HG03095 (cell line): ENCODE results near the gene TEX30.
A peak's percentile ranks its signal among the peaks of the same experiment; 100 is the strongest.
"Not testable (repeated sequence)": the region's sequence is repeated elsewhere in the genome, so short reads cannot be mapped to it uniquely, and the experiment has no call there.

ENCODE experiments used
- ATAC-seq: cut with Tn5 transposase; IDR thresholded peaks from one replicate; pipeline ENCODE4 v1.9.1; 2021; ENCODE audit warnings: moderate library complexity; ENCODE audit not compliant: unreplicated experiment

The TEX30 gene

DNA sequence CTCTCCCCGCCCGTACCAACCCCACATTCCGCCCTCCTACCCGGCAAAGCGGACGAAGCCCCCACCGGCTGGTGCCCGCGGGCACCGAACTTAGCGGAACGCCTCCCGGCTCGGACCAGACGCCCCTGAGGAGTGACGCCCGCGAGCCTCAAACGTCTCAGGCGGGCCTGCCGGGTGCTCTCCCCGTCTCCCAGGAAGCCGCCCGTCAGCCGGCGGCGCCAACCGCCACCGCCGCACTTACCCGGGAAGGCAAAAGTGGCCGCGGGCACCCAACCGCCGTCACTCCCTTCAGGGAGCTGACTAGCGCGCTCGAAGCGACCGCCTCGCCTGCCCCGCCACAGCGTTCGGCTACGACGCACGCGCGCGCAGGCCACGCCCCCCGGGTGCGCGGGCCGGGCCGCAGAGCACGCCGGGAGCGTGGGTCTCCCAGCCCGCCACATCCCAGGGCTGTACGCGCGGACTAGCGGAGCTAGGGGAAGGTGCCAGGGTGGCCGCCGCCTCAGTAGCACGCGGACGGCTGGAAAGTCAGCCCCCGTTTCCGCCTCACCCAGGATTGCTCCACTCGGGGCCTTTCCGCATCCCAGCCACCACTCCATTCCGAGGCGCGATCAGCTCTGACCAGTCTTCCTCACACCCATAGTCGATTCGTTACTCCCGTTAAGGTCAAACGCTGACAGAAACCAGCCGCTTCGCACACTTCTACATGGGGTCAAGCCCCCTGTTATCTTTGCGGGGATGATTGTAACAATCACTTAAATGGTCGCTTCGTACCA lies at the start of gene TEX30:
TSS of gene TEX30 (minus strand) at position 346 of the 773 bp plus-strand sequence. CDS start 3,760 bp downstream, outside the sequence.
- peak; percentile 94 for ATAC-seq

DNA sequence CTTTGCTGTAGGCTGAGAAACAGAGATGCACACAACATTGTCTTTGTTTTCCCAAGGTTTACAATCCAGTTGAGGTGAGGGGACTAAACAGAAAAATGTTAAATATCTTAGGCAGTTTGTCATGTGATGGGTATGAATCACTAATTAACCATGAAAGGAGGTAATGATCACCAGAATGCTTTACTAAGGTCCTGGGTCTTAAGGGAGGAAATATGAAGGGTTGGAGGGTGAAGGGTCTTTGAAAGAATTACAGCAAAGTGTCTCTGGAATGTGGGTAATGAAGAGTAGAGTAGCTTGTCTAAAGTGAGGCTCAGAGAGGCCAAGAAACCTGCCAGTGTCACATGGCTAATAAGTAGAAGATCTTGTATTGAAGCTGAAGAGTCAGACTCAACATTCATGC lies 44.3 kb upstream of the TEX30 start:
- ATAC-seq: no peak

DNA sequence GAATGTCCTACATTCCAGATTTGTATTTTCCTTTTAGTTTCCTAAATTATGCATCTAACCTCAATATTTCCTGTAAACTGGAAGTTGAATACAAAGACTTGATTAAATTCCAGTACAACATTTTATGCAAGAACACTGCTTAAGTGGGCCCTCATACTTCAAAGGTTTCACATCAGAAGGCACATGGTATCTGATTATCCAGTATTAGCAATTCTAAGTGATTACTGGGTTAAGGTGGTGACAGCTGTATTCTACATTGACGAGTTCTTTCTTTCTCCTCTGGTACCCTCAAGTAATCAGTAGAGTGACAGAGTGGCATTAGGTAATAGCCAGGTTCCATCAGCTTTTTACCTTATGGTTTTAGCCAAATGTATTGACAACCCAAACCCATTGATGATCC lies 43.7 kb upstream of the TEX30 start:
- ATAC-seq: no peak

DNA sequence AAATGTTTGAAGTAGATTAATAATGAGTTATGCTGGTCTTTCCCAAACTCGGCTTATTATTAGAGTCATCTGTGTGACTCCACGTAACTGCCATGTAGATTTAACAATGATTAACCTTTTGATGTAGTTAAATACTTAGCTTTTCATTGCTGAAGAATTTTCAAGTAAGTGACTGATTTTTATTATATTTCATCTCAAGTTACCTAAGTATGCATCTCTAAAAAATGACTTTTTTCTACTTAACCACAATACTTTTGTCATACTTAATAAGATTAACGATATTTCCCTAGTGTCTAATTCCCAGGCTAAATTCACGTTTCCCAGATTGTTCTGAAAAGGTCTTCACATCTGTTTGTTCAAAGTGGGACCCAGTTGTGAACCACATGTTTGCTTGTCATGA lies 43.1 kb upstream of the TEX30 start:
- ATAC-seq: no peak

DNA sequence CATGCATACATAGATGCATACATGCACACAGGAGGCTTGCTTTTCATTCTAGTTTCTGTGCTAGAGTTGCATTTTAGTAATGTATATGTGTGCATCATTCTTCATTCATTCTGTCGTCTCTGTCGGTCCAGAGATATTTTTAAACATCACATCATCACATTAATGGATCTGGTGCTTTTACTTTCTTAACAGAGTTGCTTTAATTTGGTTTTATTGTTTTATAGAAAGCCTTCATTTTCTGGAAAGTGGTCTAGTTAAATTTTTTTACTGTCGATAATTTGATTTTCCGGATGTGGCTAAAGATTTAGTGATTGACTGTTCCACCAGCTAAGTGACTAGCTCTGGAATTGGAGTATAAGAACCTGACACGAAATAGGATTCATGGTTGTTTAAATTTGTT lies 42.2 kb upstream of the TEX30 start:
- no peak for ATAC-seq

DNA sequence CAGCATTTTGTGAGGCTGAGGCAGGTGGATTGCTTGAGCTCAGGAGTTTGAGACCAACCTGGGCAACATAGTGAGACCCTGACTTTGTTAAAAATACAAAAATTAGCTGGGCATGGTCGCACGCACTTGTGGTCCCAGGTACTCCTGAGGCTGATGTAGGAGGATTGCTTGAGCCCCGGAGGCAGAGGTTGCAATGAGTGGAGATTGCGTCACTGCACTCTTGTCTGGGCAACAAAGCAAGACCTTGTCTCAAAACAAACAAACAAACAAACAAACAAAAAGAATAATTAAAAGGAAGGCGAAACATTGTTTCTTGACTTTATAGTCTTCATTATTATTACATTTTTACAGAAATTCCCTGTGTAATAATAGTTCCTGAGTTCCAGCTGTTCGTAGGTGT lies 41.2 kb upstream of the TEX30 start:
- no peak for ATAC-seq

DNA sequence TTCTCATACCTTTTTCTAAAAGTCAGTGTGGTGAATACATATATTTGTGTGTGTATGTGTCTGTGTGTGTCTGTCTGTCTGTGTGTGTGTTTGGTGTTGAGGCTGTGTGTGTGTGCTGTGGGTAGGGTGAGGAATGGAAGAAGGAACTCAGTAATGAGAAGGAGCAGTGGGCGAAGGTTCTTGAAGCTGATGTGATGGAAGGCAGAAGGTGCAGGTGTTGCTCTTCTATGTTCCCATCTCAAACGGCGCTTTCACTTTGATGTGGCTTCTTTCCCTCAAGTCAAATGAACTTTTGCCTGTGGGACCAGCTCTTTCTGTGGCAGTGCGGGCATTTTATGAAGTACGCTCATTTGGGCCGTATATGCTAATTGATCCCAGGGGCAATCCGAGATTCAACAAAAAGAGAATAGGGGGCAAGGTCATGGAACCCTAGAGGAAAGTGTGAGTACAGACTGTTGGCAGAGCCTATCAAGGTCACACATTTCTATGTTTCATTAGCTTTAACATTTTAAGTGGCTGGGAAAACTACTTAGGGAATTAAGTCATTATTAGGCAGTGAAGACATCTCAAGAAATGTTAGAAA lies 40.5 kb upstream of the TEX30 start:
- ATAC-seq: no peak

DNA sequence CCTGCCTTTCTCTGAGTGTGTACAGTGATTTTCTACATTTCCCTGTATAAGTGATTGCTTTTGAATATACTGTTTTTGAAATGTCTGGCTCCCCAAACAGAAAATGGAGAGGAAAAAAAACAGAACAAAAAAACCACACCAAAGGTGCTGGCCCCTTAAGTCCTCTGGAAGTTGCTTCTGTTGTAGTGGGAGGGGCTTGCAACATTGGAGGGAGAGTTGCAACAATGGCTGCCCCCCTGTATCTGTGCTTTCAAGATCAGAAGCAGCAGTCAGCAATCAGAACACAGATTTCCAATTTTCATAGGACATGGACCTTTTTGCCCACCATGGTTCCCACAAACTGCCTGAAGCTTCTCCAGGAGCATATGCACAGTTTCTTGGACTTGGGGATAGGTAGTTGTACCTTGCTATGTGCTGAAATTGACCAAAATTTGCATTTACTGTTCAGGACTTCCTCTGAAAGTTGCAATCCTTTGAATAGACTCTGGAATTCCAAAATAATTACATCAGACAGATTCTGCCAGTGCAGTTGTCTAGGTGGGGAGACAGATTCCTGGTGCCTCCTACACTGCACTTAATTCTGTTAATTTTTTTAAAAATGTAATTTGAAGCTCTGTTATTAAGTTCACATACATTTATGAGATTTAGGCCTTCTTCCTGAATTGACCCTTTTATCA lies 39.2 kb upstream of the TEX30 start:
- no peak for ATAC-seq

DNA sequence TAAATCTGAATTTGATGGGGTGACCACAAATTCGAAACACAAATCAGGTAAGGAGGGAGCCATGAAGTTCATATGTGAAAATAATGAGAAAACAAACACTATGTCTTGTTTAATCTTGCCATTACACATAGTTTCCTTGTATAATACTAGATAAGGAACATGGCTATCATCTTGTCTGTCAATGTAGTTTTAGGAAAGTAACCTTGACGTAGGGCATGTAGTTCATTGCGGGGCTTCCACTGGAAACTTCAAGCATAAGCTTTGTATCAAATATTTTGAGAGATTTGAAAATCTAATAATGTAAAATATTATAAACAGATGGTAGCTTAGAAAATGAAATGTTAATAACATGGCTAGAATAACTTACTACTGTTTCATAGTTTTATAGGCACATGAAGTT lies 34.1 kb upstream of the TEX30 start:
- no peak for ATAC-seq

DNA sequence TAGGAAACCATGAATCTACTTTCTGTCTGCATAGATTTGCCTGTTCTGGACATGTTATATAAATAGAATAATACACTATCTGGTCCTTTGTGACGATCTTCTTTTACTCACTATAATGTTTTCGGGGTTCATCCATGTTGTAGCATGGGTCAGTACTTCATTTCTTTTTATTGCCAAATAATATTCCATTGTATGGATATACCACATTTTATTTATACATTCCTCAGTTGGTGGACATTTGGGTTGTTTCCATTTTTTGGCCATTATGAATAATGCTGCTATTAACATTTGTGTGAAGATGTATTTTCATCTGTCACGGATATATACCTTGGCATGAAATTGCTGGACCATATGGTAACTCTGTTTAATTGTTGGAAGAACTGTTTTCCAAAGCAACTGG lies 32.1 kb upstream of the TEX30 start:
- no peak for ATAC-seq

DNA sequence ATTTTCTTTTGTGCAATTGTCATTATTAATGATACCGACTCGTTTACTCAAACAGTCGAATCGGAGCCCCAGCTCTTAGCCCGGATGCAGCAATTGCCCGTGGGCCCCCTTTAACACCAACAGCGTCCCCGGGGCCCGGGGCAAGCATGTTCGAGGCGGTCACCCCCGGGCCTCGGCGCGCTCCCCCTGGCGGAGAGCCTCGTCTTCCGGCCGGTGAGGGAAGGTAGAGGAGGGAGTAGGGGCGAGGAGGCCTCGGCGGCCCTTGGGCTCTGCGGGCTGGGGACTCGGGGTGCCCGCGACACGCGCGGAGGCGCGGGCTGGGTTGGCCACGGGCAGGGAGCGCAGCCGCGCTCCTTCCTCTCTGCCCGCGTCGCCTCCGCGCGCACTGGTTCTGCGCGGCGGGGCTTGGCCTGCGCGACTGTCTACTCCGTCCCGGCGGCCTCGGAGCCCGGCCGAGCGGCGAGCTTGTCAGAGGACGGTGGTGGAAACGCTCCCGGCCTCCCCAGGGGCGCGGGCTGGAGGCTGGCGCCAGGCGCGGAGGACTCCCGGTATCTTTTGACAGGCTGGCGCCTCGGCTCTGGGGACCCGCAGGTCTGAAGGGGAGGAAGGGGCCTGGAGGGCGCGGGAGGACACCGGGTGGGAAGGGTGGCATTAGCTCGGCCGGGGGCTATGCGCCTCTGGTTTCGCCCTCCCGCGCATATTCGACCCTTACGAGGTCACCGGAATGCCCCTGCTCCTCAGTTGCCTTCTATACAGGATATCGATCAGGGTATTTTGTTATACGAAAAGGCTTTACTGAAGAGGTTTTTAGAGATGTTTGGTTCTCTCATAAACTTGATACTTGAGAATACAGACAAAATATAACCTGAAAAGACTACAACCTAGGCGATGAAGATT lies 26.8 kb upstream of the TEX30 start:
- peak; percentile 72 for ATAC-seq

DNA sequence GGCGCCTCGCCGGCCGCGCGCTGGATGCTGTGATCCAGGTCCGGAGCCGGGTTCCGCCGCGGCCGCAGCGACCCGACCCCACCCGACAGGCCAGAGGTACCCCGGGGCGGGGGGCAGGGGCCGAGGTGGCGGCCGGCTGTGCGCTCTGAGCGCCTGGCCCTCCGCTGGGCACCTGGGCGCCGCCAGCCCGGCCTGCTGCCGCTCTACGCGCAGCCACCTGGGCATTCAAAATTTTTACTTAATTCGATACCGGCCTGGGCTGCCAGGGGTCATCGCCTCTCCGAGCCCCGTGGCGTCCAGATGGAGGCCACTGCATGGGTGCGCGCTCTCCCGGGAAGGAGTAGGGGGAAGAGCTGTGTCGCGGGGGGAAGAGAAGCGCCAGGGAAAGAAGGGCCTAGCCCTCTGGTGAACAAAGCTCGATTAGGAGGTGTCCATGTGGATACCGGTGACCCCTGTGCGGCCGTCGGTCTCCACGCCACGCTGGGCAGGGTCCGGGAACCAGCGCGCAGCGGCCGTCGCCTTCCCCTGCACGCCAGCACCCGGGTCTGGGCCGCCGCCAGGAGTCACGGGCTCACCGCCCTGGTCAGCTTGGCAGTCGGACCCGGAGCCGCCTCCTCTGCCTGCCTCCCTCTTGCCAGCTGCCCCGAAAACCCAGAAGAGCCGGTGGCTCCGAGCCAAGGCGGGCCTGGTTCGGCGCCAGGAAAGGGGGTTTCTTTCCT lies 26.0 kb upstream of the TEX30 start:
- ATAC-seq: peak; percentile 2

DNA sequence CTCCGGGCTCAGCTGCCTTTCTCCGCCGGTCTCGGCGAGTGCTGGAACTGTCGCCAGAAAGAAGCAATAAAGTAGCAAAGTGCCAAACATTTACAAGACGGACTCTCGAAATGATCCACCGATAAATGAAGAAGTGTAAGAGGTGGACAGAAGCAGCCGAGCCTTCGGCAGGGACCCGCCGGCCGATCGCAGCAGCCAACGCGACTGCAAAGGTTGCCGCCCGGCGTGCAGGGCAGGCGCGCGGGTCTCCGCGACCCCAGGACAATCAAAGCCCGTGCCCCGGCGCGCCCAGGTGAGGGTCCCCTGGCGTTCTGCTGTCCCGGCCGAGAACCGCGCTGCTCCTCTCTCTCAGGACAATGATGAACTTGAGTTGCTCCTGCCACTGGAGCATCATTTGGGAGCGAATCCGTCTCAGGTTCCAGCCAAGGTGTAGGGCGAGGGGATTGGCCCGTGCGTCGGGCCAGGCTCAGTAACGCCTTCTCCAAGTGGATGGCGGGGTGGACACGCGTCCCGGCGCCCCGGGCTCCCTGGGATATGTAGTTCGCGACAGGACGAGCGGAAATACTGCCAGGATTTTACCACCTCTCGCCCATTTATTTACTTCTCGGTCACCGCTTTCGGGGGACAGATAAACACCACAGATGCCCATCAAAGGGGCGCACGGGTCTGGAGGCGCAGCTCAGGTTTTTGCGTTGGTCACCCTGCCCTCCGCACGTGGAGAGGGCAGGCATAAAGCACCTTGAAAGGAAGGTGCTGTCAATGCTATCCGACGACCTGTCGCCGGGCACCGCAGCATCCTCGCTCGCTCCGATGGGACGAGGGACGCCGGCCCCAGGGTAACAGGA lies 25.2 kb upstream of the TEX30 start, which contains the start of the genes BIVM and POGLUT2:
TSS of gene BIVM (plus strand) at position 539 of the 845 bp plus-strand sequence. CDS start 8,149 bp downstream, outside the sequence.
TSS of gene POGLUT2 (minus strand) at position 396 of the 845 bp plus-strand sequence. CDS start at position 90, 306 bp downstream.
- peak; percentile 81 for ATAC-seq

DNA sequence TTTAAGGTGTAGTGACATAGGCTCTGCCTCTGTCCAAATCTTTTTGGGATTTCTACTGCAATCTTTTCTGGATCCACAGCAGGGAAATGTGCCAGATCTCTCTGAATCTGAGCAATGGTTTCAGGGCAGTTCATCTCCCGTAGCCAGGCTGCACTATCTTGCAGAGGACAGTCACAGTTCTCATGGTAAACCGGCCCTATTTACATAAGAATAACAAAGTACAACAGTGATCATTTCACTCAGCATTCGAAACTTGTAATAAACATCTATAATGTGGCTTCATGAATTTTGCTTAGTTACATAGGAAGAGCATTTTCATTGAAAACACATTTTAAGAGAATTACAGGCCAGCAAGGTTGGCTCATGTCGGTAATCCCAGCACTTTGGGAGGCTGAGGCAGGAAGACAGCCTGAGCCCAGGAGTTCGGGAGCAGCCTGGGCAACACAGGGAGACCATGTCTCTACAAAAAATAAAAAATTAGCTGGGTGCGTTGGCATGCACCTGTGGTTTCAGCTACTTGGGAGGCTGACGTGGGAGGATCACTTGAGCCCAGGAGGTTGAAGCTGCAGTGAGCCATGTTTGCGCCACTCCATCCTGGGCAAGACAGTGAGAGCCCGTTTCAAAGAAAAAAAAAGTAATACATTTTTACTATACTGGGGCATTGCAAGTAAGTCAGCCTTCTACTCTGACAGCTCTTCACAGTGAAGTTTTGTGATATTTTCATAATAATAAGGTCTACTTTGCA lies 20.2 kb upstream of the TEX30 start:
- no peak for ATAC-seq

DNA sequence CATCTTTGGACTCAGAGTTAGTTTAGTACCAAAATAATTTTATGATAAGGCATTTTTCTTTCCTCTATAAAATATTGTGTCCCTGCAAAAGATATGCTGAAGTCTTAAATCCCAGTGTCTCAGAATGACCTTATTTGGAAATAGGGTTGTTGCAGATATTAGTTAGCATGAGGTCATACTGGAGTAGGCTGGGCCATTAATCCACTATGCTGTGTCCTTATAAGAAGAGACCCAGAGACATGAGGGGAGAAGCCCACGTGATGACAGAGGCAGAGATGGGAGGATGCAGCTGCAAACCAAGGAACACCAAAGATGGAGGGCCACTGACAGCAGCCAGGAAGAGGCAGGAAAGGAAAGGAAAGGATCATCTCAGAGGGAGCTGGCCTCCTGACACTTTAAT lies 18.8 kb upstream of the TEX30 start:
- no peak for ATAC-seq

DNA sequence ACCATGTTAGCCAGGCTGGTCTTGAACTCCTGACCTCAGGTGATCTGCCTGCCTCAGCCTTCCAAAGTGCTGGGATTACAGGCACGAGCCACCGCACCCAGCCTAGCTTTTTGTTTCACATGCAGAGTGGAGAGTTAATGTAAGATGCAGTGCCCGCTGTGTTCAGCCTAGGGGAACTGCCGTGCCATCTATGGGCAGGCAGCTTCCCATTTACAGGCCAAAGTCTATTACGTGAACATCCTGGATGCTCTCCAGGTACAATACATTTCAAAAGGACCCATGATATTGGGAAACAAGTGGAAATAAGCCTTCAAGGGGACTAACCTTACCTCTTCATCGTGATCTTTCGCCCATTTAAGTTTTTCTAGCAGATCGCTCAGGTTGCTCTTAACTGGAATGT lies 15.1 kb upstream of the TEX30 start:
- ATAC-seq: no peak

DNA sequence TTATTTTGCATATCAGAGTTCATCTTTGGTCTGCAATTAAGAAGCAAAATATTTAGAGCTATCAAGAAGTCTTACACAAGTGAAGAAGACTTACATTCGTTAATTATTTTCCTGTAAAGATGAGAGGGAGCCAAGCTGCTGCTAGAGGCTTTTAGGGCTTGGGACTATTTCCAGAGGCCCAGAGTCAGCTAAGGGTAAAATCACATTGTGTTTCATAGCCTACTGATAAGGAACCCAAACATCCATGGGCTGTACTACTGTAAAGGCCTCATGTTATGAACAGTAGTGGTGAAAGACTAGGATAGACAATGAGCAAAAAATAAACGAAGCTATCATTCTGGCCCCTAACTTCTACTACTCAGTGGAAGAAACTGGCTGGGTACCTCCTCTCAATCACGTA lies 10.9 kb upstream of the TEX30 start:
- no peak for ATAC-seq

DNA sequence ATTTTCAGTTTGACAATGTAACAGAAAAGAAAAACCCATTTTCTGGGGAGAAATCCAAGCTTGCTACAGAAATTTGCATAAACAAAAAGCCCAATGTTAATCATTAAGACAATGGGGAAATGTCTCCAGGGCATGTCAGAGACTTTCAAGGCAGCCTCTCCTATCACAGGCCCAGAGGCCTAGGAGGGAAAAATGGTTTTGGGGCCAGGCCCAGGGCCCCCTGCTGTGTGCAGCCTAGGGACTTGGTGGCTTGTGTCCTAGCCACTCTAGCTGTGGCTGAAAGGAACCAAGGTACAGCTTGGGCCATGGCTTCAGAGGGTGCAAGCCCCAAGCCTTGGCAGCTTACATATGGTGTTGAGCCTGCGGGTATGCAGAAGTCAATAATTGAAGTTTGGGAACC lies 8.0 kb upstream of the TEX30 start:
- no peak for ATAC-seq

DNA sequence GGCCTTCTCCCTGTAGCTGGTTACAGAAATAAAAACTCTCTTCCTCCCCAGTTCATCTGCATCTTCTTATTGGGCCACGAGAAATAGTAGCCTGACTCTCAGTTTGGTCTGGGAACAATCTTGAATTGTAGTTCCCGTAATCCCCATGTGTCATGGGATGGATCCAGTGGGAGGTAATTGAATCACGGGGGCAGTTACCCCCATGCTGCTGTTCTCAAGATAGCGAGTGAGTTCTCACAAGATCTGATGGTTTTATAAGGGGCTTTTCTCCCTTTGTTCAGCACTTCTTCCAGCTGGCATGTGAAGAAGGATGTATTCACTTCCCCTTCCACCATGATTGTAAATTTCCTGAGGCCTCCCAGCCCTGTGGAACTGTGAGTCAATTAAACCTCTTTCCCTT lies 7.1 kb upstream of the TEX30 start:
- not testable (repeated sequence) for ATAC-seq
